Colonic mucosa (tissue), 4 donors: ENCODE measurements around the gene DOCK2. TPM values are rescaled to one million over a fixed set of nuclear protein-coding genes. Genes with fewer than 3 reads are reported as not detected.

Experiments
- DNase-seq: peaks from one replicate; pipeline ENCODE4 v3.0.0-alpha.2; 2020
- H3K27ac ChIP-seq: fragments of 200-600 bp; one replicate; pipeline ENCODE4 v1.8.0; 2021
- H3K27me3 ChIP-seq: fragments of 200-600 bp; one replicate; pipeline ENCODE4 v1.8.0; 2021
- H3K36me3 ChIP-seq: fragments of 200-600 bp; one replicate; pipeline ENCODE4 v1.8.0; 2021
- H3K4me1 ChIP-seq: fragments of 200-600 bp; one replicate; pipeline ENCODE4 v1.8.0; 2021; ENCODE audit warnings: mild to moderate bottlenecking
- H3K4me3 ChIP-seq: fragments of 200-600 bp; one replicate; pipeline ENCODE4 v1.8.0; 2021
- H3K9ac ChIP-seq, 2 donors: one replicate each; pipeline ENCODE4 v1.7.0; 2013; ENCODE audit warnings: control low read depth in 2 of 2, low read depth in 2 of 2, low read length in 2 of 2
- H3K9me3 ChIP-seq: fragments of 200-600 bp; one replicate; pipeline ENCODE4 v1.8.0; 2021
- intact Hi-C: fragments of 100-400 bp; cut with DNase I; formaldehyde crosslinking; loops from one replicate; pipeline ENCODE4 v1.14.1; 2022
- total RNA-seq, 2 donors: library from RNA; stranded (reverse); fragmentation: NEBNext Ultra II Directional in 1 of 2; extraction: Animal tissue kit (Norgen Biotek cat#: 25700) in 1 of 2; gene quantifications; one replicate each; pipeline ENCODE4 v1.2.1, GENCODE V29; 2021
- TF ChIP-seq, protein P1 (sequence below): fragments of 200-600 bp; IDR thresholded peaks from one replicate; pipeline ENCODE4 v1.8.0; 2022; ENCODE audit warnings: antibody characterized with exemption, mild to moderate bottlenecking
- donor health status: healthy.
- donor health status: DM: no; HTN: no; CAD: no.
- donor health status: DM: no; HTN: no; CAD: no.

DOCK2 gene
- total RNA-seq, 2 donors from 2014 or later: 4.8 to 6.0 TPM

DNA sequence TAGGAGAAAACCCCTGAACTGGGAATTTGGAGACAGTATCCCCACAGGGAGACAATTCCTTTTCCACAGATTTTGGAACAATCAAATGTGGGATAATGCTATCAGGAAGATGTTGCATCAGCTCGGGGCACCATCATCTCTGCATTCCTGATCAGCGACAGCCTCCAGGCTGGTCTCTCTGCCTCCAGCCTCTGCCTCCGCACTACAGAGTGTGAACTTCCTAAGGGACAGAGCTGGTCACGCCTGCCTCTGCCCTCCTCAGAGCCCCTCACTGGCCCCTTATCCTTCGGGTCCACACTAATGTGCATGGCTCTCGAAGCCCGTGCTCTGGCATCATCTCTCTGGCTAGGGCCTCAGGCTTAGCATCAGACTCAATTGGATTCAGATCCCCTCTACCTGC, 477.2 kb downstream of the DOCK2 start:
- TF ChIP-seq, protein P1, sequence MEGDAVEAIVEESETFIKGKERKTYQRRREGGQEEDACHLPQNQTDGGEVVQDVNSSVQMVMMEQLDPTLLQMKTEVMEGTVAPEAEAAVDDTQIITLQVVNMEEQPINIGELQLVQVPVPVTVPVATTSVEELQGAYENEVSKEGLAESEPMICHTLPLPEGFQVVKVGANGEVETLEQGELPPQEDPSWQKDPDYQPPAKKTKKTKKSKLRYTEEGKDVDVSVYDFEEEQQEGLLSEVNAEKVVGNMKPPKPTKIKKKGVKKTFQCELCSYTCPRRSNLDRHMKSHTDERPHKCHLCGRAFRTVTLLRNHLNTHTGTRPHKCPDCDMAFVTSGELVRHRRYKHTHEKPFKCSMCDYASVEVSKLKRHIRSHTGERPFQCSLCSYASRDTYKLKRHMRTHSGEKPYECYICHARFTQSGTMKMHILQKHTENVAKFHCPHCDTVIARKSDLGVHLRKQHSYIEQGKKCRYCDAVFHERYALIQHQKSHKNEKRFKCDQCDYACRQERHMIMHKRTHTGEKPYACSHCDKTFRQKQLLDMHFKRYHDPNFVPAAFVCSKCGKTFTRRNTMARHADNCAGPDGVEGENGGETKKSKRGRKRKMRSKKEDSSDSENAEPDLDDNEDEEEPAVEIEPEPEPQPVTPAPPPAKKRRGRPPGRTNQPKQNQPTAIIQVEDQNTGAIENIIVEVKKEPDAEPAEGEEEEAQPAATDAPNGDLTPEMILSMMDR: no peak
- Histone ChIP-seq H3K27me3 (no peaks in the 10 kb centered on the region), H3K9me3 (no peaks in the 10 kb centered on the region), H3K27ac (no peak overlapping the region), H3K4me3 (no peak overlapping the region), H3K9ac (no peak overlapping the region), H3K4me1 (no peaks in the 10 kb centered on the region), H3K36me3 (no peaks in the 10 kb centered on the region)
- no peak for DNase-seq
- intact Hi-C loops: no loop called here

DNA sequence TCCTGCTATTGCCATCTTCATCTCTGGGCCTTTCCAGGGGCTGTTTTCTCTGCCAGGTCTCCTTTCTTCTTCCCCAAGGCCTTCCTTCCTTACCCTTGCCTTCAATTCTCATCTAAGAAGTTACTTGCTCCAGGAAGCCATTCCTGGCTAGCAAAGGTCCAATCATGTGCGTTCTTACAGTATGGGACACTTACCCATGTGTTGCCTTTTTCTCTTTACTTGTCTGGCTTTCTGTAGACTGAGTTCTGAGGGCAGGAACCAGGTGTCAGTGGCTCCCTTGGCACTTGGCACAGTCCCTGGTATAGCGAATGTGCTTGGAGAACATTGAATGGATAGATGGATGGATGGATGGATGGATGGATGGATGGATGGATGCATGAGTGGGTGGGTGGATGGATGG, 478.9 kb downstream of the DOCK2 start:
- TF ChIP-seq, protein P1: no peak
- intact Hi-C loops: no loop called here
- H3K4me1 ChIP-seq: no peaks in the 10 kb centered on the region

DNA sequence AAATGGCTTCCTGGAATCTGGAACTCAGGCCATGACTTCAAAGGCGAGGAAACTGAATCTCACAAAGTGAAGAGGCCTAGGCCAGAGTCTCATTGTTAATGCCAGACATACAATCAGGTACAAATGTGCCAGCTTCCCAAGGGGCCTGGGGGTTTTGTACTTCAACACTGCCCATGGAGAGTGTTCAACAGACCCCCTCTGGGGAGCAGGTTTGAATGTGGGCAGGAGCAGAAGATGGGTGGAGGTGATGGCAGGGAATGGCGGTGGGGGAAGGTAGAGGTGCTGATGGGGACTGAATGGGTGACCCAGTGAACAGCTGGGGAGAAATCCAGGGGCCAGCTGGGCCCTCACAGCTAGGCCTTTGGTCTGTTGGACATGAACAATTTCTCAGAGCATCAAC, 480.7 kb downstream of the DOCK2 start:
- intact Hi-C loops: no loop called here
- Histone ChIP-seq H3K4me3 (no peak overlapping the region), H3K27ac (no peak overlapping the region), H3K36me3 (no peaks in the 10 kb centered on the region), H3K27me3 (no peaks in the 10 kb centered on the region), H3K4me1 (no peaks in the 10 kb centered on the region), H3K9ac (no peak overlapping the region), H3K9me3 (no peaks in the 10 kb centered on the region)
- TF ChIP-seq, protein P1: no peak
- no peak for DNase-seq

More for the DNA sequence above, 478.9 kb downstream of the DOCK2 start:
- Histone ChIP-seq H3K27ac (no peak overlapping the region), H3K36me3 (no peaks in the 10 kb centered on the region), H3K9me3 (no peaks in the 10 kb centered on the region), H3K27me3 (no peaks in the 10 kb centered on the region), H3K4me3 (no peak overlapping the region), H3K9ac (no peak overlapping the region)
- no peak for DNase-seq

DNA sequence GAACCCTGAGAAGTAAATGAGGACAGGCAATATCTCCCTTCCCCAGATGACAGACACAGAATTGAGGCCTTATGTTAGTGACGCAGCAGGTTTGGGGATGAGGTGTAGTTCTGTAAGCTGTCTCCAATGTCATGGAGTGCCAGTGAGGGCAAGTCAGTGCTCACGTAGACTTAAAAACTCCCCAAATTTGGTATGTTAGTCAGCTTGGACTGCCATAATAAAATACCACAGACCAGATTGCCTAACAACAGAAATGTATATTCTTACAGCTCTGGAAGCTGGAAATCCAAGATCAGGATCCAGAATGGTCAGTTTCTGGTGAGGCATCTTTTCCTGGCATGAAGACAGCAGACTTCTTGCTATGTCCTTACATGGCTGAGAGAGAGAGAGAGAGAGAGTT, 483.5 kb downstream of the DOCK2 start:
- TF ChIP-seq, protein P1: no peak
- DNase-seq: no peak
- no peak overlapping the region for H3K27ac ChIP-seq
- no peak overlapping the region for H3K9ac ChIP-seq
- H3K36me3 ChIP-seq: no peaks in the 10 kb centered on the region
- no peaks in the 10 kb centered on the region for H3K9me3 ChIP-seq
- intact Hi-C loops: no loop called here
- no peaks in the 10 kb centered on the region for H3K27me3 ChIP-seq
- no peaks in the 10 kb centered on the region for H3K4me1 ChIP-seq
- no peak overlapping the region for H3K4me3 ChIP-seq

DNA sequence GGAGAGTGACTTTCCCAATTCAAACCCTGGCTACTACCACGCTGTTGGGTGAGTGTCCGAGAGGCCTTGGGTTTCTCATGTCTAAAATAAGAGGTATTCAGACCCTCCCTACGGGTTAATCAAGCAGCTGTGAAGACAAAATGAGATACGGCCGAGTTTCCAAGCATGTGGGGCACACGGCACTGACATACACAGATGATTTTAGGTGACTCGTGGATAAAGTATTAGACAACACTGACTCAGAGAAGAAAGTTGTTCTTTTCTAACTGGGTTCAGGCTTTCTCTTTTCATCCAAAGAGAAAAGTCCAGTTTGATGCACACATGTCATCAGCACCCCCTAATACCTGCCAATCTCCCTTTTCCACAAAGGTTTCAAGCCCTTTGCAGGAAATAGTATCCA, 484.2 kb downstream of the DOCK2 start:
- intact Hi-C loops: no loop called here
- Histone ChIP-seq H3K27me3 (no peaks in the 10 kb centered on the region), H3K9me3 (no peaks in the 10 kb centered on the region), H3K27ac (no peak overlapping the region), H3K9ac (no peak overlapping the region), H3K4me1 (no peaks in the 10 kb centered on the region), H3K4me3 (no peak overlapping the region), H3K36me3 (no peaks in the 10 kb centered on the region)
- TF ChIP-seq, protein P1: no peak
- no peak for DNase-seq

DNA sequence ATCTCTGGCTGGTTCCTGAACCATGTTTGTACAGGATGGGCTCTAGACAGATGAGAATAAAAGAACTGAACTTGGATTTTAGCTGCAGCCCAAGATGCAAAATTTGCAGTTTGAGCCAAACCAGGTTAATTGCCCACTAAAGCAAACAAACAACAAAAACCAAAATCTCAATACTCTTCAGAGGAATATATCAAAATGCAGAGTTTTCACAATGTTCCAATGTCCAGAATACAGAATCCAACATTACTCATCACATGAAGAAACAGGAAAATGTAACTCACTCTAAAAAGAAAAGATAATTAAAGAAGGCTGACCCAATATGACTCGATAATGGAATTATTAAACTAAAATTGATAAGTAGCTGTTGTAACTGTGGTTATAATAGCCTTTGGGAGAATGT, 489.0 kb downstream of the DOCK2 start:
- Histone ChIP-seq H3K4me3 (no peak overlapping the region), H3K9ac (no peak overlapping the region), H3K4me1 (no peaks in the 10 kb centered on the region), H3K9me3 (no peaks in the 10 kb centered on the region), H3K36me3 (no peaks in the 10 kb centered on the region), H3K27ac (no peak overlapping the region), H3K27me3 (no peaks in the 10 kb centered on the region)
- intact Hi-C loops: no loop called here
- DNase-seq: no peak
- TF ChIP-seq, protein P1: no peak
